HG02798 (cell line): ENCODE measurements around the gene B9D1.
A peak's percentile ranks its signal among the peaks of the same experiment; 100 is the strongest.

ENCODE experiments used
- ATAC-seq: cut with Tn5 transposase; IDR thresholded peaks from one replicate; pipeline ENCODE4 v1.9.1; 2021; ENCODE audit warnings: mild to moderate bottlenecking; ENCODE audit not compliant: unreplicated experiment, poor library complexity

Gene B9D1

GRCh38 chr17:19377602-19378415 lies 15.3 kb upstream of the B9D1 start:
- ATAC-seq, result peak; percentile 95

GRCh38 chr17:19376811-19377210 lies 14.3 kb upstream of the B9D1 start:
- no peak for ATAC-seq

GRCh38 chr17:19375732-19376131 lies 13.2 kb upstream of the B9D1 start:
- no peak for ATAC-seq

GRCh38 chr17:19374136-19374535 lies 11.6 kb upstream of the B9D1 start:
- no peak for ATAC-seq

GRCh38 chr17:19372866-19373504 lies 10.5 kb upstream of the B9D1 start:
- no peak for ATAC-seq

GRCh38 chr17:19372439-19372838 lies 9.9 kb upstream of the B9D1 start:
- no peak for ATAC-seq

GRCh38 chr17:19372011-19372370 lies 9.5 kb upstream of the B9D1 start:
- ATAC-seq, result no peak

- no peak for ATAC-seq
These were observed 8.9 kb upstream of the B9D1 start for GRCh38 chr17:19371259-19372010.

GRCh38 chr17:19370493-19370960 lies 8.0 kb upstream of the B9D1 start:
- no peak for ATAC-seq

- ATAC-seq, result no peak
These were observed 7.4 kb upstream of the B9D1 start for GRCh38 chr17:19369846-19370492.

- ATAC-seq, result no peak
These were observed 6.7 kb upstream of the B9D1 start for GRCh38 chr17:19369107-19369778.

- ATAC-seq, result no peak
These were observed 5.7 kb upstream of the B9D1 start for GRCh38 chr17:19368229-19368628.

GRCh38 chr17:19366637-19366972 lies 4.1 kb upstream of the B9D1 start:
- no peak for ATAC-seq

- no peak for ATAC-seq
These were observed 3.5 kb upstream of the B9D1 start for GRCh38 chr17:19365833-19366636.

- ATAC-seq, result no peak
These were observed 2.9 kb upstream of the B9D1 start for GRCh38 chr17:19365499-19365817.

- ATAC-seq, result no peak
These were observed 2.4 kb upstream of the B9D1 start for GRCh38 chr17:19364699-19365498.

- ATAC-seq, result no peak
These were observed 1.0 kb upstream of the B9D1 start for GRCh38 chr17:19363460-19364035.

GRCh38 chr17:19363114-19363438 lies 553 bp upstream of the B9D1 start:
- ATAC-seq, result no peak

GRCh38 chr17:19361944-19362276 lies 613 bp downstream of the B9D1 start:
- no peak for ATAC-seq
